ENCODE measurements around the gene GPATCH1. TPM values are rescaled to one million over a fixed set of nuclear protein-coding genes. Genes with fewer than 3 reads are reported as not detected.

The GPATCH1 gene, protein sequence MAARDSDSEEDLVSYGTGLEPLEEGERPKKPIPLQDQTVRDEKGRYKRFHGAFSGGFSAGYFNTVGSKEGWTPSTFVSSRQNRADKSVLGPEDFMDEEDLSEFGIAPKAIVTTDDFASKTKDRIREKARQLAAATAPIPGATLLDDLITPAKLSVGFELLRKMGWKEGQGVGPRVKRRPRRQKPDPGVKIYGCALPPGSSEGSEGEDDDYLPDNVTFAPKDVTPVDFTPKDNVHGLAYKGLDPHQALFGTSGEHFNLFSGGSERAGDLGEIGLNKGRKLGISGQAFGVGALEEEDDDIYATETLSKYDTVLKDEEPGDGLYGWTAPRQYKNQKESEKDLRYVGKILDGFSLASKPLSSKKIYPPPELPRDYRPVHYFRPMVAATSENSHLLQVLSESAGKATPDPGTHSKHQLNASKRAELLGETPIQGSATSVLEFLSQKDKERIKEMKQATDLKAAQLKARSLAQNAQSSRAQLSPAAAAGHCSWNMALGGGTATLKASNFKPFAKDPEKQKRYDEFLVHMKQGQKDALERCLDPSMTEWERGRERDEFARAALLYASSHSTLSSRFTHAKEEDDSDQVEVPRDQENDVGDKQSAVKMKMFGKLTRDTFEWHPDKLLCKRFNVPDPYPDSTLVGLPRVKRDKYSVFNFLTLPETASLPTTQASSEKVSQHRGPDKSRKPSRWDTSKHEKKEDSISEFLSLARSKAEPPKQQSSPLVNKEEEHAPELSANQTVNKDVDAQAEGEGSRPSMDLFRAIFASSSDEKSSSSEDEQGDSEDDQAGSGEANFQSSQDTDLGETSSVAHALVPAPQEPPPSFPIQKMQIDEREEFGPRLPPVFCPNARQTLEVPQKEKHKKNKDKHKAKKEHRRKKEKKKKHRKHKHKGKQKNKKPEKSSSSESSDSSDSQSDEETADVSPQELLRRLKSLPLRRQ
- total RNA-seq = 9.1 TPM
- 4.3 TPM for polyA plus RNA-seq (ENCODE audit: insufficient read depth, low read depth, low replicate concordance)
- long read RNA-seq, donor 1 = 0 reads
- long read RNA-seq, donor 2 = 0 reads
- long read RNA-seq, donor 3, partial matches to known transcripts = 0 of 5 reads
- long read RNA-seq, donor 3, other reads (novel, unspliced or antisense) = 0 of 5 reads
- long read RNA-seq, donor 4, partial matches to known transcripts = 5 of 7 reads
- long read RNA-seq, donor 4, other reads (novel, unspliced or antisense) = 0 of 7 reads
- long read RNA-seq, donor 5 = 0 reads
- long read RNA-seq, donor 6, partial matches to known transcripts = 0 of 1 reads
- long read RNA-seq, donor 6, other reads (novel, unspliced or antisense) = 0 of 1 reads
- long read RNA-seq, donor 7, transcript GPATCH1-201 (20 exons, 3,492 nt) = major isoform, 8 of 18 reads
- long read RNA-seq, donor 7, partial matches to known transcripts = 6 of 18 reads
- long read RNA-seq, donor 7, other reads (novel, unspliced or antisense) = 4 of 18 reads
- long read RNA-seq, donor 8 = 0 reads
- long read RNA-seq, donor 9 = 0 reads
- long read RNA-seq, donor 10, partial matches to known transcripts = 0 of 1 reads
- long read RNA-seq, donor 10, other reads (novel, unspliced or antisense) = 0 of 1 reads

DNA sequence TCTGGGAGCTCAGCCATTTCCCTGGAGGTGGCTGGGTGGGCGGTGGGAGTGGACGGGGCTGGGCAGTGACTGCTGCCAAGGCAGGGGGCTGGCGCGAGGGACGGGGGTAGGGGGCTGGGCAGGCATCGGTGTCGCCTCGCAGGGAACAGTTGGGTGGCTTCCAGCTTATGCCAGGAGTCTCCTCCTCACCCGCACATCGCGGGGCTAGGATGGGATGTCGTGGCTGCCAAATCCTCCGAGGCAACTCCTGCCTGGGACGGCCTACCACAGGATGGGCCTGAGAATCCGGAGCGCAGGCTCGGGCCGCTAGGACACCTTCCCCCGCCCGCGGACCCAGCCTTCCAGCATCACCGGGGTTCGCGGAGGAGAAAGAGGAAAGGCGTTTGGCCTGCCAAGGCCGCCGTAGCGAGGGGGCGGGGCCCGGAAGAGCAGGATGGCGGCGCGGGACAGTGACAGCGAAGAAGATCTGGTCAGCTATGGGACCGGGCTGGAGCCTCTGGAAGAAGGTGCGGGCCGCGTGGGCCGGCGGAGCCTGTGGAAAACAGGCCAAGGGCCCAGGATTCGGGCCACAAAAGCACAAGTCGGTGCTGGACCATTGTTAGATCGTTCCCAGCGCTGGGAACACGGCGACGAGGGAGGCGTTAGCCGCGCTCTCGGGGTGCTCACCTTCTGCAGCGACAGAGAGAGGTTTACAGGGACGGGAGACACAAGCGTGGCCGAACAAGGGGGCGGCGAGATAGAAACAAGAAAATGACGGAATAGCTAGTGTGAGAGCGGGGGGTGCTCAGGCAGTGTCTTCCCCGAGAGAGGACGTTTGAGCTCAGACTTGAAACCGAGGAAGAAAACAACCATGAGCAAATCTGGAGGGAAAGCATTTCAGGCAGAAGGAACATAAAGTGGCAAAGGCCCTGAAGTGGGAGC, at the start of gene GPATCH1:
Gene GPATCH1, plus strand, starts transcription at position 421 of the 921 bp plus-strand sequence. Its CDS starts 13 bp downstream, at position 434.
- Histone ChIP-seq H3K9ac (ENCODE audit: low read length in 3 of 3) (peak within 1 kb of the TSS; percentile 85 to 97 (median 90)), H3K27ac (ENCODE audit: low read depth in 2 of 2, low read length in 2 of 2) (peak within 1 kb of the TSS in 1 of 2 donors; percentile 2), H3K27me3 (ENCODE audit: control insufficient read depth, insufficient read depth, low read length) (no peaks in the 10 kb centered on the region), H3K36me3 (ENCODE audit: control insufficient read depth in 2 of 3, insufficient read depth in 3 of 3, low read length in 3 of 3) (no peaks in the 10 kb centered on the region), H3K9me3 (ENCODE audit: control insufficient read depth in 2 of 3, insufficient read depth in 1 of 3, low read length in 3 of 3) (no peaks in the 10 kb centered on the region), H3K4me3 (ENCODE audit: low read length in 3 of 3) (peak within 1 kb of the TSS; percentile 92 to 99 (median 98)), H3K4me1 (ENCODE audit: control insufficient read depth in 2 of 3, insufficient read depth in 2 of 3, low read depth in 1 of 3, low read length in 3 of 3) (peaks cover 0 to 13% (median 8%) of the 10 kb centered on the region in 3 donors)
- FAIRE-seq = no peak
- intact Hi-C loops (cut with DNase I) = no loop called here
- peak; percentile 92 to 96 (median 93) for DNase-seq
- TF ChIP-seq, protein P1, sequence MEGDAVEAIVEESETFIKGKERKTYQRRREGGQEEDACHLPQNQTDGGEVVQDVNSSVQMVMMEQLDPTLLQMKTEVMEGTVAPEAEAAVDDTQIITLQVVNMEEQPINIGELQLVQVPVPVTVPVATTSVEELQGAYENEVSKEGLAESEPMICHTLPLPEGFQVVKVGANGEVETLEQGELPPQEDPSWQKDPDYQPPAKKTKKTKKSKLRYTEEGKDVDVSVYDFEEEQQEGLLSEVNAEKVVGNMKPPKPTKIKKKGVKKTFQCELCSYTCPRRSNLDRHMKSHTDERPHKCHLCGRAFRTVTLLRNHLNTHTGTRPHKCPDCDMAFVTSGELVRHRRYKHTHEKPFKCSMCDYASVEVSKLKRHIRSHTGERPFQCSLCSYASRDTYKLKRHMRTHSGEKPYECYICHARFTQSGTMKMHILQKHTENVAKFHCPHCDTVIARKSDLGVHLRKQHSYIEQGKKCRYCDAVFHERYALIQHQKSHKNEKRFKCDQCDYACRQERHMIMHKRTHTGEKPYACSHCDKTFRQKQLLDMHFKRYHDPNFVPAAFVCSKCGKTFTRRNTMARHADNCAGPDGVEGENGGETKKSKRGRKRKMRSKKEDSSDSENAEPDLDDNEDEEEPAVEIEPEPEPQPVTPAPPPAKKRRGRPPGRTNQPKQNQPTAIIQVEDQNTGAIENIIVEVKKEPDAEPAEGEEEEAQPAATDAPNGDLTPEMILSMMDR (IDR thresholded peaks at IDR 0.05; ENCODE audit: borderline replicate concordance, extremely low read depth, insufficient read depth) = peak; percentile 2

DNA sequence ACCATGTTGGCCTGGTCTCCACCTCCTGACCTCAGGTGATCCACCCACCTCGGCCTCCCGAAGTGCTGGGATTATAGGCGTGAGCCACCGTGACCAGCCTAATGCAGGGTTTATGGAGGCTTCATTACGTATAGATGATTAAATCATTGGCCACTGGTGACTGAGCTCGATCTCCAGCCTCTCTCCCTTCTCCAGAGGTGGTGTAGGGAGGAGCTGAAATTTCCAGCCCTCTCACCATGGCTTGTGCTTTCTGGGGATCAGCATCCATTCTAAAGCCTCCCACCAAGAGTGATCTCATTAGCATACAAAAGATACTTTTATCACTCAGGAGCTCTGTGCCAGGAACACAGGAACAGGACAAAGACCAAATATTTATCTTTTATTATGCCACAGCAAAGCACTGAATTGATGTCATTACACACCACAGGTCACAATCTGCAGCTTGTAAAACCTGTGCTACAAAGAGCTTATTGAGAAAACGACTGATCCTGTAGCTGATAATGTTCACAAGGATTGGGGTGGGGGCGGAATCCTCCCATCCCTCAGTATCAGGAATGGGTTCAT, 48.7 kb upstream of the GPATCH1 start:
- no peaks in the 10 kb centered on the region for H3K27me3 ChIP-seq (ENCODE audit: control insufficient read depth, insufficient read depth, low read length)
- intact Hi-C loops (cut with DNase I) = no loop called here
- H3K9me3 ChIP-seq (ENCODE audit: control insufficient read depth in 2 of 3, insufficient read depth in 1 of 3, low read length in 3 of 3) = no peaks in the 10 kb centered on the region
- no peak overlapping the region for H3K9ac ChIP-seq (ENCODE audit: low read length in 3 of 3)
- no peaks in the 10 kb centered on the region for H3K36me3 ChIP-seq (ENCODE audit: control insufficient read depth in 2 of 3, insufficient read depth in 3 of 3, low read length in 3 of 3)
- H3K27ac ChIP-seq (ENCODE audit: low read depth in 2 of 2, low read length in 2 of 2) = no peak overlapping the region
- no peaks in the 10 kb centered on the region for H3K4me1 ChIP-seq (ENCODE audit: control insufficient read depth in 2 of 3, insufficient read depth in 2 of 3, low read depth in 1 of 3, low read length in 3 of 3)
- no peak overlapping the region for H3K4me3 ChIP-seq (ENCODE audit: low read length in 3 of 3)
- FAIRE-seq = no peak
- TF ChIP-seq, protein P1 (IDR thresholded peaks at IDR 0.05; ENCODE audit: borderline replicate concordance, extremely low read depth, insufficient read depth) = no peak
- no peak for DNase-seq

Measured in kidney (tissue), 22 donors.